Fibroblast of skin of left quadriceps (primary cell): ENCODE results near the gene RFX4.

Experiments
- DNase-seq, 2 experiments: peaks; one replicate each; pipeline ENCODE4 v3.0.0-alpha.2; 2013; ENCODE audit warnings: low read depth in 2 of 2

Gene RFX4

GRCh38 chr12:106582641-106583230 is at the start of gene RFX4:
Gene RFX4 (plus strand): TSS chr12:106583004. CDS start chr12:106583321, 317 bp downstream.
- no peak for DNase-seq

GRCh38 chr12:106541201-106541600 is 41.6 kb upstream of the RFX4 start:
- no peak for DNase-seq

GRCh38 chr12:106551410-106551809 is 31.4 kb upstream of the RFX4 start:
- no peak for DNase-seq

- no peak for DNase-seq
Measured at GRCh38 chr12:106552228-106552627, 30.6 kb upstream of the RFX4 start.

GRCh38 chr12:106564678-106565329 is 18.0 kb upstream of the RFX4 start:
- DNase-seq, result no peak

- no peak for DNase-seq
Measured at GRCh38 chr12:106566771-106567170, 16.0 kb upstream of the RFX4 start.

GRCh38 chr12:106573239-106573638 is 9.6 kb upstream of the RFX4 start:
- DNase-seq, result no peak

- DNase-seq, result no peak
Measured at GRCh38 chr12:106576848-106577247, 6.0 kb upstream of the RFX4 start.

GRCh38 chr12:106580671-106581508 is 1.9 kb upstream of the RFX4 start:
- DNase-seq, result no peak

GRCh38 chr12:106581543-106582248 is 1.1 kb upstream of the RFX4 start:
- DNase-seq, result no peak

- no peak for DNase-seq
Measured at GRCh38 chr12:106582249-106582591, 584 bp upstream of the RFX4 start.

GRCh38 chr12:106583242-106584103 is 669 bp downstream of the RFX4 start:
- no peak for DNase-seq

- no peak for DNase-seq
Measured at GRCh38 chr12:106584104-106585064, 1.6 kb downstream of the RFX4 start.

GRCh38 chr12:106585105-106585520 is 2.3 kb downstream of the RFX4 start:
- DNase-seq, result no peak

GRCh38 chr12:106585521-106586277 is 2.9 kb downstream of the RFX4 start:
- DNase-seq, result no peak

GRCh38 chr12:106586278-106586802 is 3.5 kb downstream of the RFX4 start:
- no peak for DNase-seq

- DNase-seq, result no peak
Measured at GRCh38 chr12:106586803-106587684, 4.2 kb downstream of the RFX4 start.

GRCh38 chr12:106588771-106589170 is 6.0 kb downstream of the RFX4 start:
- DNase-seq, result no peak
